BLaER1 treated with 17β-estradiol and CSF1 and Interleukin-3, amounts not matched to agents 10 nM and 100 nM (cell line): ENCODE data around the gene ZBTB48.
"Not testable (repeated sequence)": the region's sequence is repeated elsewhere in the genome, so short reads cannot be mapped to it uniquely, and the experiment has no call there.

Source experiments
- H3K27ac ChIP-seq, 11 experiments: shearing (Covaris generic); formaldehyde crosslinking; 2 replicates each; pipeline ENCODE4 v1.8.1; 2022
- H3K27me3 ChIP-seq, 11 experiments: shearing (Covaris generic); formaldehyde crosslinking; 2 replicates each; pipeline ENCODE4 v1.8.1; 2022
- H3K36me3 ChIP-seq, 11 experiments: shearing (Covaris generic); formaldehyde crosslinking; 2 replicates each; pipeline ENCODE4 v1.8.1; 2022
- H3K4me1 ChIP-seq, 10 experiments: shearing (Covaris generic); formaldehyde crosslinking; 2 replicates each; pipeline ENCODE4 v1.8.1; 2022
- H3K4me2 ChIP-seq, 11 experiments: shearing (Covaris generic); formaldehyde crosslinking; 2 replicates each; pipeline ENCODE4 v1.8.1; 2022
- H3K4me3 ChIP-seq, 10 experiments: shearing (Covaris generic); formaldehyde crosslinking; 2 replicates each; pipeline ENCODE4 v1.8.1; 2022
- H3K9ac ChIP-seq, 11 experiments: shearing (Covaris generic); formaldehyde crosslinking; 2 replicates each; pipeline ENCODE4 v1.8.1; 2022
- H3K9me3 ChIP-seq, 11 experiments: shearing (Covaris generic); formaldehyde crosslinking; replicated peaks in 1 of 11; 2 replicates each; pipeline ENCODE4 v1.8.1; 2022
- H4K20me1 ChIP-seq, 11 experiments: shearing (Covaris generic); formaldehyde crosslinking; 2 replicates each; pipeline ENCODE4 v1.8.1; 2022
- Cebpa-rat ChIP-seq, 11 experiments: shearing (Covaris generic); IDR thresholded peaks; 2 replicates each; pipeline ENCODE4 v1.8.1; 2022

The ZBTB48 gene

DNA sequence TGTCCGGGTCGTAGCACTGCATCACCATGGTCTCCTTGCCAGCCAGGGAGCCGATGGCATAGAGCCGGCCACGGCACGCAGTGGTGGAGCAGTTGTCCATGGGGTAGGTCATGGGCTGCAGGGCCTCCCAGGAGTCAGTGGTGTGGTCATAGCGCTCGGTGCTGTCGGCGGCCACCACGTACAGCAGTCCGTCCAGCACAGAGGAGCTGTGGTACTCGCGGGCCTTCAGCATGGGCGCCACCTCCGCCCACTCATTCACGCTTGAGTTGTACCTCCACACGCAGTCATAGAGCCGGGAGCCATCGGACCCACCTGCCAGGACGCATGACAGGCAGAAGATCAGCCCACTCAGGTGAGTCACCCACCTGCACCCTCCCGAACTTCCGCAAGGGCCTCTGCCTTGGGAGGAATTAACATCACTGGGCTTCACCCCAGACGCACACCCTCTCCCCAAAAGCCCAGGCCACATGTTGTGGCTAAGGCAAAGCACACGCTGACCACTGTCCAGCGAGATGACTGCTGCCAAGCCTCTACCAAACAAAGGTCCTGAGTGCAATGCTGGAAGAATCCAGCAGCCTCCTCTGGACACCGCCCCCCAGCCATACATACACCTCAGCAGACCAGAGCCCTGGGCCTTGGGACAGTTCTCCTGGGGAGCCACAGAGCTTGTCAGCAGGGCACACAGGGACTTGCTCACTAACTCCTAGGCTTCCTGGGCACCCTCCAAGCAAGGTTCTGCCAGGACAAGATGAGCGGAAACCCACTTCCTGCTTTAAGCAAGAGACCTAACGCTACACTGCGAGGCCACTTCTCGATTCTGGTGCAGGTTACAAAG is 19.6 kb downstream of the ZBTB48 start:
- peak overlapping the region; percentile 29 to 90 (median 86); a peak in 20 of 22 replicates for H3K9ac ChIP-seq
- peak overlapping the region; percentile 91 to 100 (median 99) for H3K4me2 ChIP-seq
- H3K36me3 ChIP-seq = peaks cover 33 to 52% (median 50%) of the 10 kb centered on the region in 11 experiments
- H3K27ac ChIP-seq = peak overlapping the region in 9 of 11 experiments; percentile 34 to 91 (median 85); a peak in 18 of 22 replicates
- peak overlapping the region; percentile 39 to 89 (median 76) for H3K4me3 ChIP-seq
- TF ChIP-seq Cebpa-rat (IDR thresholded peaks at IDR 0.05) = no peak
- H3K27me3 ChIP-seq = no peaks in the 10 kb centered on the region; a peak in 1 of 22 replicates
- peaks cover 40 to 85% (median 64%) of the 10 kb centered on the region in 10 experiments for H3K4me1 ChIP-seq
- peaks cover 62 to 81% (median 77%) of the 10 kb centered on the region in 11 experiments; a peak in 21 of 22 replicates for H4K20me1 ChIP-seq
- no peaks in the 10 kb centered on the region for H3K9me3 ChIP-seq

DNA sequence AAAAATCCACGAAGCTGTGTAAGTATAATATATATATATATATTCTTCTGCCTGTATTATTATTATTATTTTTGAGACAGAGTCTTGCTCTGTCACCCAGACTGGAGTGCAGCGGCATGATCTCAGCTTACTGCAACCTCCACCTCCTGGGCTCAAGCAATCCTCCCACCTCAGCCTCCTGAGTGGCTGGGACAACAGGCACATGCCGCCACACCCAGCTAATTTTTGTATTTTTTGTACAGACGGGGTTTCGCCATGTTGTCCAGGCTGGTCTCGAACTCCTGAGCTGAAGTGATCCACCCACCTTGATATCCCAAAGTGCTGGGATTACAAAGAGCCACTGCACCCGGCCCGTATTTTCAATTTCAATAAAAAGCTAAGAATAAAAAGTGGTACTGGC is 20.2 kb downstream of the ZBTB48 start:
- Histone ChIP-seq H3K4me1 (peaks cover 42 to 84% (median 67%) of the 10 kb centered on the region in 10 experiments), H3K36me3 (peaks cover 33 to 46% (median 44%) of the 10 kb centered on the region in 11 experiments), H4K20me1 (peaks cover 55 to 75% (median 71%) of the 10 kb centered on the region in 11 experiments; a peak in 21 of 22 replicates), H3K9ac (peak overlapping the region; percentile 77 to 90 (median 87); a peak in 21 of 22 replicates), H3K4me2 (peak overlapping the region; percentile 91 to 100 (median 99)), H3K27ac (peak overlapping the region in 10 of 11 experiments; percentile 44 to 91 (median 85); a peak in 21 of 22 replicates), H3K4me3 (peak overlapping the region; percentile 70 to 89 (median 79))
- not testable (repeated sequence) for H3K9me3 ChIP-seq, H3K27me3 ChIP-seq

DNA sequence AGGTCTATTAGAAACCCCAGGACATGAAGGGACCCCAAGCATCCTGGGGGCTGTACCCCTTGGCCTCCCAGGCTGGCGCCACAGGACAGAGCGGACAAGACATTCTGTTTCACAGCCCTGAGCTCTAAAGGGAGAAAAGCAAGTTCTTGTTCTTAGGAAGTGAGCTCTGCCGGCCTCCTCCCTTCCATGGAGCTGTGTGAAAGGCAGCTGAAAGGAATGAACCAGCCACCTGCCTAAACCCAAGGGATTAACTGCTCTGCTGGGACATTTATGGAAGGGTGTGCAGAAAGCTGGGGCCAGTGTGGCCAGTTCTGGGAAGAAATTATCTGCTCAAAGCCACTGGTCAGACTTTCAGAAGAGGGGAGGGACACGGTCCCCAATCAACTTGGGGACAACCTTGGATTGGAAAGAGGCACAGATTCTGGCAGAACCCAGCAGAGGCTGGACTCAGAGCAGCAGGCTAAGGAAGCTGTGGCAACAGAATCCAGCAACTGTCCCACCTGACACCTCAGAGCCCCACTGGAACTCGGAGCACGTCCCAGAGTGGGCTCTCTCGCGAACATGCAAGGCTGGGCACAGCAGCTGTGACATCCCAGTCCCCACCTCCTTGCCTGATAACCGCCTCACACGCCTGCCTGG is 20.7 kb downstream of the ZBTB48 start:
- Histone ChIP-seq H3K4me1 (peaks cover 42 to 79% (median 64%) of the 10 kb centered on the region in 10 experiments), H3K4me3 (peak overlapping the region; percentile 70 to 89 (median 79)), H4K20me1 (peaks cover 50 to 69% (median 66%) of the 10 kb centered on the region in 11 experiments; a peak in 21 of 22 replicates), H3K36me3 (peaks cover 29 to 40% (median 38%) of the 10 kb centered on the region in 11 experiments), H3K27ac (peak overlapping the region; percentile 44 to 91 (median 85); a peak in 21 of 22 replicates), H3K27me3 (no peaks in the 10 kb centered on the region; a peak in 1 of 22 replicates), H3K4me2 (peak overlapping the region; percentile 91 to 100 (median 99)), H3K9ac (peak overlapping the region; percentile 77 to 90 (median 87)), H3K9me3 (no peaks in the 10 kb centered on the region)
- no peak for TF ChIP-seq Cebpa-rat (IDR thresholded peaks at IDR 0.05)

DNA sequence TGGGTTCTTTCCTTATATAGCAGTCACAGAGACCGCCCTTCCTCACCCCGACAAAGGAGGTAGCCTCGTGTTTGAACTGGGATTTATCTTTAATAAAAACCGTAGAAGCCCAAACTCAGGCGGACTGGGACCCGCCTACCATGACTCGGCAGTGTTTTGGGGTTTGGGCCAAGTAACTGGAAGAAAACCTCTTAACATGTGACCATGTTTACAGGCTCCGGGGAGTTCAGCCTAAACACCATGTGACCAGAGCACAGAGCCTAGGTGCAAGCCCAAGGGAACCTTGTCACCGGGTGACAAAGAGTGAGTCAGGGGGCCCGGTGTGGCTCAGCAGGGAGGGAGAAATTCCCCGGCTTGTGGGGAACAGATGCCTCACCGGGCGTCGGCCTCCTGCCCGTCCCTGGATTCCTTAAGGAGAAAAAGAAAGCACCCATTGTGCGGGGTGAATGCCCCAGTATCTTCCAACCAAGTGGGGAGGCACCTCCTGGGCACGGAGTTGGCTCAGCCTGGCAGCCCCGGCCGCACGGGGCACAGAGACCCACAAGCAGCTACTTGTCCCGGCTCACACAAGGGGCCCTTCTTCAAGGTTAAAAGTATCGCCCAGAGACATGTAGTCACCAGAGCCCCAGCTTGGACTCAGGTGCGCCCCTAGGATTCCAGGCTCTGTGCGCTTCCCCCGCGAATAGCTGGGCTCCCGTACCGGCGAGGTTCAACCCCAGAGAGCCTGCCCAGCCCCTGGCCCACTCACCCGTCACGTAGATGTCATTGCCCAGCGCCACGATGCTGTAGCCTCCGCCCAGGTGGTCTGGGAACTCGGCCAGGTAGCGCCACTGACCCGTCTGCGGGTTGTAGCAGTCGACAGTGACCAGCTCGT is 21.5 kb downstream of the ZBTB48 start:
- H3K27ac ChIP-seq = peak overlapping the region; percentile 44 to 91 (median 85); a peak in 21 of 22 replicates
- H3K9me3 ChIP-seq = no peaks in the 10 kb centered on the region
- no peak for TF ChIP-seq Cebpa-rat (IDR thresholded peaks at IDR 0.05)
- H3K9ac ChIP-seq = peak overlapping the region; percentile 77 to 90 (median 87)
- peaks cover 21 to 33% (median 31%) of the 10 kb centered on the region in 11 experiments for H3K36me3 ChIP-seq
- H3K4me3 ChIP-seq = peak overlapping the region; percentile 70 to 89 (median 79)
- peaks cover 42 to 78% (median 66%) of the 10 kb centered on the region in 10 experiments for H3K4me1 ChIP-seq
- peak overlapping the region; percentile 91 to 100 (median 99) for H3K4me2 ChIP-seq
- H3K27me3 ChIP-seq = no peaks in the 10 kb centered on the region; a peak in 1 of 22 replicates
- H4K20me1 ChIP-seq = peaks cover 42 to 62% (median 58%) of the 10 kb centered on the region in 11 experiments; a peak in 21 of 22 replicates

DNA sequence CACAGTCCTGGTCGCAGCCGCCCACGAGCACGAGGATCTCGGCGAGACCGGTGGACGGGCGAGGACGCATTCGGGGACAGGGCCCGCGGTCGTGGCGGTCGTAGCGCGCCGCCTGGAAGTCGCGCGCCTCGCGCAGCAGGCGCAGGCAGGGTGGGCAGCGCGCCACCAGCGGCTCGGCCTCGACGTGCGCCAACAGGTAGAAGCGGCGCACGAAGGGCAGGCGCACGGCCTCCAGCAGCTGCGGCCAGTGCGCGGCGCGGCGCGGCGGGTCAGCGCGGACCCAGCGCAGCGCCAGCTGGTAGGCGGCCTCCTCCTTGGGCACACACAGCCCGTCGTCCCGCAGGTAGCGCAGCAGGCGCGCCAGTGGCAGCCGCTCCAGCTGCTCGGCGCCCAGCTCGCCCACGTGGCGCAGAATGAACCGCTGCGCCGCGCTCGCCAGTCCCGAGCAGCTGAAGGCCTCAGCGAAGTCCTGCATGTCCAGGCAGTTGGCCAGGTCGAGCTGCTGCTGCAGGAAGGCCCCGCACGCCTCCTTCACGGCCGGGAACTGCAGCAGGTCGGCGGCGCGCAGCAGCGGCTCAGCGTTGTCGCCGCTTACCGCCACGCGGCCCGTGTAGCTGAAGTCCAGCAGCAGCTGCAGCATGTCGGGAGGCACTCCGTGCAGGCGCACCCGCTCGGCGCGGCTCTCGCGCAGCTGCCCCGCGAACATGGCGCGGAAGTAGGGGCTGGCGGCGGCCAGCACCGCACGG is 22.3 kb downstream of the ZBTB48 start:
- peak overlapping the region; percentile 91 to 100 (median 99) for H3K4me2 ChIP-seq
- peak overlapping the region; percentile 70 to 89 (median 79) for H3K4me3 ChIP-seq
- peaks cover 13 to 25% (median 23%) of the 10 kb centered on the region in 11 experiments for H3K36me3 ChIP-seq
- peak overlapping the region; percentile 77 to 90 (median 87) for H3K9ac ChIP-seq
- no peaks in the 10 kb centered on the region for H3K9me3 ChIP-seq
- peak overlapping the region; percentile 44 to 91 (median 85); a peak in 21 of 22 replicates for H3K27ac ChIP-seq
- no peak for TF ChIP-seq Cebpa-rat (IDR thresholded peaks at IDR 0.05)
- H3K4me1 ChIP-seq = peaks cover 42 to 72% (median 66%) of the 10 kb centered on the region in 10 experiments
- H3K27me3 ChIP-seq = no peaks in the 10 kb centered on the region; a peak in 1 of 22 replicates
- H4K20me1 ChIP-seq = peaks cover 34 to 54% (median 50%) of the 10 kb centered on the region in 11 experiments; a peak in 21 of 22 replicates

GRCh38 chr1:6602669-6603237 is 23.0 kb downstream of the ZBTB48 start, which contains the start of gene KLHL21:
TSS of gene KLHL21 (minus strand) at chr1:6602869. CDS start at chr1:6602817, 52 bp downstream.
- H3K4me1 ChIP-seq = peaks cover 42 to 67% (median 62%) of the 10 kb centered on the region in 10 experiments
- peak within 1 kb of the TSS; percentile 74 to 91 (median 86) for H3K27ac ChIP-seq
- H3K9me3 ChIP-seq = no peaks in the 10 kb centered on the region
- peaks cover 28 to 47% (median 44%) of the 10 kb centered on the region in 11 experiments; a peak in 21 of 22 replicates for H4K20me1 ChIP-seq
- peak within 1 kb of the TSS; percentile 70 to 89 (median 79) for H3K4me3 ChIP-seq
- H3K9ac ChIP-seq = peak within 1 kb of the TSS; percentile 77 to 90 (median 87)
- peak within 1 kb of the TSS; percentile 91 to 100 (median 99) for H3K4me2 ChIP-seq
- no peak for TF ChIP-seq Cebpa-rat (IDR thresholded peaks at IDR 0.05)
- no peaks in the 10 kb centered on the region; a peak in 1 of 22 replicates for H3K27me3 ChIP-seq
- peaks cover 7 to 18% (median 16%) of the 10 kb centered on the region in 11 experiments for H3K36me3 ChIP-seq
